NB4 (cell line): ENCODE results near the gene TBC1D12.

Experiments
- DNase-seq: peaks from one replicate; pipeline ENCODE4 v3.0.0; 2010; ENCODE audit warnings: low read depth
- H3K4me3 ChIP-seq: one replicate; pipeline ENCODE4 v1.5.1; 2011; ENCODE audit warnings: mild to moderate bottlenecking, low read depth, low read length, moderate library complexity
- CTCF ChIP-seq: IDR thresholded peaks from one replicate; pipeline ENCODE4 v1.5.1; 2012; ENCODE audit warnings: low read depth, low read length
- MAX ChIP-seq: IDR thresholded peaks from 2 replicates; pipeline ENCODE4 v1.6.1; 2011; ENCODE audit warnings: low read depth, low read length
- MYC ChIP-seq: IDR thresholded peaks from 2 replicates; pipeline ENCODE4 v1.6.1; 2011; ENCODE audit warnings: low read depth, low read length
- POLR2A ChIP-seq: IDR thresholded peaks from 2 replicates; pipeline ENCODE4 v1.6.1; 2011; ENCODE audit warnings: mild to moderate bottlenecking; ENCODE audit not compliant: insufficient read length; ENCODE audit errors: extremely low read depth

Gene TBC1D12

GRCh38 chr10:94361171-94361794 is 41.1 kb upstream of the TBC1D12 start:
- H3K4me3 ChIP-seq = peak overlapping the region; percentile 96
- TF ChIP-seq POLR2A = no peak
- no peak for TF ChIP-seq CTCF
- TF ChIP-seq MYC = no peak
- TF ChIP-seq MAX = no peak
- peak; percentile 33 for DNase-seq

DNA sequence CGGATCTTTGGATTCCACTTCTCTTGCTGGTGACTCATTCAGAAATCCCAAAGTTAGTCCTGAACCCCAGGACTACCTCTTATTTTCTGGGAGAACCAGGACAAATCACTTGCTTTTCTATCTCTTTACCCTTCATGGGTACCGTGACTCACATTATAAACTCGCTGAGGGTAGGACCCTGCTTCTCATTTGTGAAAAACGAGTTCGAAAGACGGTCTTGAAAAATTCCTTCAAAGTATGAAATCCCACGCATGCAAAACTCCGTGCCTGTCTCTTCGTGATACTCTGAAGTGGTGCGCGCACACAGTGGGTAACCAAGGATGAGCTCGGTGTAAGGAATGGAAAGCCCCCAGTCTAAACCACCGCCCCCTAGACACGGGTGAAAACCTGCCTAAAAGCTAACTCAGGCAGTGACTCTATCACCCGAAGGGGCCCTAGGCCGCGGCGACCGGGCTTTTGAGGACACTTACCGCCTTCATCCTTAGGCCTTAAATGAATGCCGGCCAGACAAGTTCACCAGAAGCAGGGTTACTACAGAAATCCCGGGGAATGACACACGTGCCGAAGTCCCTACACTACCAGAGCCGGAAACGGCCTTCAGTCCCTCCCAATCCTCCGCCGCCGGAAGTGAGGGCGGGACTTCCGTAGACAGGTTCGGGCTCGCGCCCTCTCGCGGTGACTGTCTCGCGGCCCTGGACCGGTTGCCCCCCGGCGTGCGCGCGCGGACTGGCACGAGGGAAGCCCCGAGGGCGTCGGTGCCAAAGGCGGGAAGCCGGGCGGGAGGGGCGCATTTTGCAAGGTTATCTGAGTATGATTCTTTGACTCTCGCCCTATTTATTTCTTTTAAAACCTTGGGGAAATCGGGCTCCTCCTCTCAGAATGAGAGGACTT is 39.7 kb upstream of the TBC1D12 start, which contains the start of gene NOC3L:
NOC3L (minus strand) TSS at position 580 of the 891 bp plus-strand sequence; CDS start at position 479, 101 bp downstream.
- TF ChIP-seq POLR2A = peak; percentile 94
- peak; percentile 95 for TF ChIP-seq MAX
- peak; percentile 97 for TF ChIP-seq MYC
- TF ChIP-seq CTCF = peak; percentile 73
- H3K4me3 ChIP-seq = peak within 1 kb of the TSS; percentile 96
- peak; percentile 97 for DNase-seq

DNA sequence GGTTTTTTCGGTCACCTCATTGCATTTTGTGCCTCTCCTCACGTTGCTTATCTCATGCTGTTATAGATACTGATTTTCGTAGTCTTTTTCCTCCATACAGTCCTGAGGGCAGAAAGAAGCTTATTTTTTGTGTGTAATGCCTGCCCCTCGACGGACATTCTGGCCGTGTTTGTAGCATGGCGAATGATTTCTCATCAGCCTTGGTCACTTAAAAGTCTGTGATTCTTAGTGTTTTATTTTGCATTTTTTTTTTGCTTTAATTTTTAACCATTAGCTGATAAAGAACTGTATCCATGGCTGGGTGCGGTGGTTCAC is 39.1 kb upstream of the TBC1D12 start:
- TF ChIP-seq MYC (no peak), CTCF (no peak)
- H3K4me3 ChIP-seq = peak overlapping the region; percentile 22
- DNase-seq = no peak

- TF ChIP-seq MAX (no peak), MYC (no peak)
- H3K4me3 ChIP-seq = no peak overlapping the region
Measured at GRCh38 chr10:94364482-94364881, 37.9 kb upstream of the TBC1D12 start.

GRCh38 chr10:94366382-94366781 is 36.0 kb upstream of the TBC1D12 start:
- no peak overlapping the region for H3K4me3 ChIP-seq
- no peak for TF ChIP-seq POLR2A
- no peak for DNase-seq

More at GRCh38 chr10:94364482-94364881, 37.9 kb upstream of the TBC1D12 start:
- no peak for DNase-seq

DNA sequence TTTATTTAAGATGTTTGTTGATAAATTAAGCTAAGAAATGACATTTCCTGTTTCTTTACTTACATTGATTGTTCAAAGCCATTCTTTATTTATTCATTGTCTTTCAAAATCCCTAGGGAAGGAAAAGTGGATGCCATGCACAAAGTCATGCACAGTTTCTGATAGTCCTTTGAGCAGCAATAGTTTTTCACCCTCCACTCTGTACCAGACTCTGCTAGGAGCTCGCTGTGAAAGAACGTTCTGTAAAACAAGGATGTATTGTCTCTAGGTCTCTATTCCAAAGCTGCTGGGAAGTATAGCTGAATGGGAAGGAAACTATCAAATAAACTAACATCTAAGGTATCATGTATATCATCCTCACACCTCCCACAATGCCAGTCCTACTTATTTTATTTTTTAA is 31.8 kb upstream of the TBC1D12 start:
- no peak overlapping the region for H3K4me3 ChIP-seq
- no peak for DNase-seq
- TF ChIP-seq MAX (no peak), CTCF (no peak), MYC (no peak), POLR2A (no peak)

- DNase-seq = no peak
- TF ChIP-seq MYC (no peak), POLR2A (no peak), CTCF (no peak), MAX (no peak)
- H3K4me3 ChIP-seq = no peak overlapping the region
Measured at GRCh38 chr10:94375374-94375773, 27.0 kb upstream of the TBC1D12 start.
